Cerebellar cortex (tissue), 1 donor: ENCODE data around the gene SPTBN4.

Source experiments
- DNase-seq: peaks from one replicate; pipeline ENCODE4 v3.0.0-alpha.2; 2015; ENCODE audit warnings: low spot score

Gene SPTBN4

GRCh38 chr19:40604647-40605215 lies 137.9 kb downstream of the SPTBN4 start:
- DNase-seq: no peak

- no peak for DNase-seq
Observed at GRCh38 chr19:40605216-40605971, 138.6 kb downstream of the SPTBN4 start.

GRCh38 chr19:40607311-40608239 lies 140.8 kb downstream of the SPTBN4 start:
- DNase-seq: no peak

GRCh38 chr19:40608240-40608621 lies 141.4 kb downstream of the SPTBN4 start:
- no peak for DNase-seq

- DNase-seq: no peak
Observed at GRCh38 chr19:40608957-40609356, 142.2 kb downstream of the SPTBN4 start.

- peak; percentile 29 for DNase-seq
Observed at GRCh38 chr19:40609561-40610395, 143.0 kb downstream of the SPTBN4 start.

GRCh38 chr19:40610396-40611064 lies 143.7 kb downstream of the SPTBN4 start:
- DNase-seq: no peak

GRCh38 chr19:40611096-40611495 lies 144.3 kb downstream of the SPTBN4 start:
- no peak for DNase-seq

GRCh38 chr19:40611900-40612698 lies 145.3 kb downstream of the SPTBN4 start:
- no peak for DNase-seq

- no peak for DNase-seq
Observed at GRCh38 chr19:40612831-40613689, 146.3 kb downstream of the SPTBN4 start.

- DNase-seq: no peak
Observed at GRCh38 chr19:40613690-40614621, 147.2 kb downstream of the SPTBN4 start.

- no peak for DNase-seq
Observed at GRCh38 chr19:40614622-40615411, 148.0 kb downstream of the SPTBN4 start.

GRCh38 chr19:40616178-40616577 lies 149.4 kb downstream of the SPTBN4 start:
- DNase-seq: no peak

- DNase-seq: no peak
Observed at GRCh38 chr19:40616941-40617340, 150.1 kb downstream of the SPTBN4 start.

- DNase-seq: no peak
Observed at GRCh38 chr19:40617961-40618360, 151.2 kb downstream of the SPTBN4 start.

- DNase-seq: no peak
Observed at GRCh38 chr19:40619333-40620160, 152.7 kb downstream of the SPTBN4 start.

- no peak for DNase-seq
Observed at GRCh38 chr19:40620161-40620485, 153.3 kb downstream of the SPTBN4 start.
